Parathyroid adenoma (tissue), 2 donors: ENCODE results near the gene TERC.
A peak's percentile ranks its signal among the peaks of the same experiment; 100 is the strongest.

Experiments
- H2AFZ ChIP-seq: fragments of 300-600 bp; sonication (generic); one replicate; pipeline ENCODE4 v1.7.0; 2017; ENCODE audit warnings: antibody characterized with exemption, mild to moderate bottlenecking
- H3K27ac ChIP-seq: fragments of 300-600 bp; sonication (generic); one replicate; pipeline ENCODE4 v1.7.0; 2017
- H3K27me3 ChIP-seq: fragments of 300-600 bp; sonication (generic); one replicate; pipeline ENCODE4 v1.7.0; 2017; ENCODE audit warnings: low read length; ENCODE audit not compliant: control insufficient read depth, insufficient read depth
- H3K36me3 ChIP-seq: fragments of 300-600 bp; sonication (generic); one replicate; pipeline ENCODE4 v1.7.0; 2017; ENCODE audit warnings: low read length; ENCODE audit not compliant: control insufficient read depth, insufficient read depth
- H3K4me1 ChIP-seq: fragments of 300-600 bp; sonication (generic); one replicate; pipeline ENCODE4 v1.7.0; 2017; ENCODE audit warnings: control low read depth
- H3K4me2 ChIP-seq: fragments of 300-600 bp; sonication (generic); one replicate; pipeline ENCODE4 v1.7.0; 2017; ENCODE audit warnings: low read length
- H3K4me3 ChIP-seq: fragments of 300-600 bp; sonication (generic); one replicate; pipeline ENCODE4 v1.7.0; 2017; ENCODE audit warnings: low read depth, low read length
- H3K79me2 ChIP-seq: fragments of 300-600 bp; sonication (generic); one replicate; pipeline ENCODE4 v1.7.0; 2017; ENCODE audit warnings: control low read depth
- H3K9ac ChIP-seq: fragments of 300-600 bp; sonication (generic); one replicate; pipeline ENCODE4 v1.7.0; 2017; ENCODE audit warnings: mild to moderate bottlenecking
- H3K9me3 ChIP-seq: fragments of 300-600 bp; sonication (generic); one replicate; pipeline ENCODE4 v1.7.0; 2017; ENCODE audit warnings: low read length; ENCODE audit not compliant: control insufficient read depth
- TF ChIP-seq, protein P1 (sequence below): fragments of 300-600 bp; sonication (generic); IDR thresholded peaks from one replicate; pipeline ENCODE4 v1.7.0; 2017; ENCODE audit warnings: antibody characterized with exemption, mild to moderate bottlenecking
- donor health status: primary hyperparathyroidism.

The TERC gene

GRCh38 chr3:169764882-169765612, at the start of gene TERC:
TERC (minus strand) TSS chr3:169765060.
- H3K9ac ChIP-seq, result no peak within 1 kb of the TSS
- H3K27me3 ChIP-seq, result no peaks in the 10 kb centered on the region
- H3K4me1 ChIP-seq, result no peaks in the 10 kb centered on the region
- TF ChIP-seq, protein P1, sequence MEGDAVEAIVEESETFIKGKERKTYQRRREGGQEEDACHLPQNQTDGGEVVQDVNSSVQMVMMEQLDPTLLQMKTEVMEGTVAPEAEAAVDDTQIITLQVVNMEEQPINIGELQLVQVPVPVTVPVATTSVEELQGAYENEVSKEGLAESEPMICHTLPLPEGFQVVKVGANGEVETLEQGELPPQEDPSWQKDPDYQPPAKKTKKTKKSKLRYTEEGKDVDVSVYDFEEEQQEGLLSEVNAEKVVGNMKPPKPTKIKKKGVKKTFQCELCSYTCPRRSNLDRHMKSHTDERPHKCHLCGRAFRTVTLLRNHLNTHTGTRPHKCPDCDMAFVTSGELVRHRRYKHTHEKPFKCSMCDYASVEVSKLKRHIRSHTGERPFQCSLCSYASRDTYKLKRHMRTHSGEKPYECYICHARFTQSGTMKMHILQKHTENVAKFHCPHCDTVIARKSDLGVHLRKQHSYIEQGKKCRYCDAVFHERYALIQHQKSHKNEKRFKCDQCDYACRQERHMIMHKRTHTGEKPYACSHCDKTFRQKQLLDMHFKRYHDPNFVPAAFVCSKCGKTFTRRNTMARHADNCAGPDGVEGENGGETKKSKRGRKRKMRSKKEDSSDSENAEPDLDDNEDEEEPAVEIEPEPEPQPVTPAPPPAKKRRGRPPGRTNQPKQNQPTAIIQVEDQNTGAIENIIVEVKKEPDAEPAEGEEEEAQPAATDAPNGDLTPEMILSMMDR, result no peak
- H3K4me2 ChIP-seq, result peak within 1 kb of the TSS; percentile 18
- no peaks in the 10 kb centered on the region for H3K9me3 ChIP-seq
- H3K79me2 ChIP-seq, result no peaks in the 10 kb centered on the region
- peak within 1 kb of the TSS; percentile 55 for H3K4me3 ChIP-seq
- peak within 1 kb of the TSS; percentile 71 for H2AFZ ChIP-seq
- H3K27ac ChIP-seq, result peak within 1 kb of the TSS; percentile 80
- no peaks in the 10 kb centered on the region for H3K36me3 ChIP-seq

DNA sequence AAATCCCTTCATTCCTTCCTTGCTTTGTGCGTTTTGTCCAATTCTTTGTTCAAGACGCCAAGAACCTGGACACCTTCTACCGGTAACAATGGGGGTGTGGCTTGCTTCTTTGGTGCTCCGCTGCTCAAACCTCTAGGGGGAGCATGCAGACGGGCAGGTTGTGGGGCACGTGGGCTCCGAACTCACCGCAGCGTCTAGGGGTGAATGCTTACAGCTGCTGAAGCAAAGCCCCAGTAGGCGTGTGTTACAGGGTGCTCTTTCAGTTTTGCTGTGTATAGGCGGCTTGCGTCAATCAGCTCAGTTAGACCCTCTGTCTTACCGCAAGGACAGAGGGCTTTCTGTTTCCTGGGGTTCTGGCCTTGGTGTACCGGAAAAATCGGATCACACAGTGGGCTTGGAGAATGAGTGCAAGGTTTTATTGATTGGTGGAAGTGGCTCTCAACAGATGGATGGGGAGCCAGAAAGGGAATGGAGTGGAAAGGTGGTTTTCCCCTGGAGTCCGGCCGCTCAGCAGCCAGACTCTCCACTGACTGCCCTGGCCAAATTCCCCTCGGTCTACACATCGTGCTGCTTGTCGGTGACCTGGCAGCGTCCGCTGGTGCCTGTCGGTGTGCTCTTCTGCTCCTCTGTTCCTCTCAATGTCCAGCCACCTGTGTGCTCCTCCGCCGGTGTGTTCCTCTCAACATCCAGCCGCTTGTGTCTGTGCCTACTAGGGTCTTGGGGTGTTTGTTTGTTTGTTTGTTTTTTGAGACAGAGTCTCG, 49.1 kb upstream of the TERC start:
- Histone ChIP-seq H3K4me3 (no peak overlapping the region), H3K79me2 (no peaks in the 10 kb centered on the region), H3K4me2 (no peak overlapping the region), H3K9ac (no peak overlapping the region), H3K9me3 (no peaks in the 10 kb centered on the region), H3K27me3 (no peaks in the 10 kb centered on the region), H3K4me1 (no peaks in the 10 kb centered on the region), H3K36me3 (no peaks in the 10 kb centered on the region), H3K27ac (no peak overlapping the region), H2AFZ (peak overlapping the region; percentile 1)
- TF ChIP-seq, protein P1, result no peak

- Histone ChIP-seq H3K27ac (no peak overlapping the region), H3K36me3 (no peaks in the 10 kb centered on the region), H3K4me2 (peak overlapping the region; percentile 72), H3K4me1 (no peaks in the 10 kb centered on the region), H2AFZ (peak overlapping the region; percentile 98), H3K27me3 (no peaks in the 10 kb centered on the region), H3K9ac (no peak overlapping the region), H3K79me2 (no peaks in the 10 kb centered on the region), H3K4me3 (no peak overlapping the region), H3K9me3 (no peaks in the 10 kb centered on the region)
- TF ChIP-seq, protein P1, result no peak
These were observed 48.4 kb upstream of the TERC start for GRCh38 chr3:169813278-169813677.

GRCh38 chr3:169812332-169813235, 47.7 kb upstream of the TERC start, which contains the start of the genes LRRC34 and LRRIQ4:
LRRC34 (minus strand) TSS chr3:169812904; CDS start chr3:169812548, 356 bp downstream.
LRRIQ4 (plus strand) TSS chr3:169812870; CDS start chr3:169821922, 9,052 bp downstream.
- Histone ChIP-seq H3K4me2 (peak within 1 kb of the TSS; percentile 72), H3K27me3 (no peaks in the 10 kb centered on the region), H2AFZ (peak within 1 kb of the TSS; percentile 98), H3K4me1 (no peaks in the 10 kb centered on the region), H3K36me3 (no peaks in the 10 kb centered on the region), H3K4me3 (peak within 1 kb of the TSS; percentile 41), H3K27ac (peak within 1 kb of the TSS; percentile 77), H3K79me2 (no peaks in the 10 kb centered on the region), H3K9me3 (no peaks in the 10 kb centered on the region), H3K9ac (peak within 1 kb of the TSS; percentile 67)
- TF ChIP-seq, protein P1, result no peak
